Measurements from ENCODE around the gene ESYT2. TPM values are rescaled to one million over a fixed set of nuclear protein-coding genes. Genes with fewer than 3 reads are reported as not detected.

Gene ESYT2
- total RNA-seq, 4 donors from 2014 or later, result 68.3 to 95.8 (median 82.6) TPM

- no peak for DNase-seq (ENCODE audit: low spot score in 2 of 2)
- 65% methylated on average over 4 of the region's 5 CpGs for WGBS
- H3K4me3 ChIP-seq, result no peak overlapping the region
- peak overlapping the region; percentile 76 for H3K27ac ChIP-seq
- TF ChIP-seq EP300 (IDR thresholded peaks at IDR 0.05), result no peak
- no peak for TF ChIP-seq POLR2AphosphoS5 (IDR thresholded peaks at IDR 0.05)
- no peak for TF ChIP-seq CTCF (IDR thresholded peaks at IDR 0.05)
- no peak for TF ChIP-seq POLR2A (IDR thresholded peaks at IDR 0.05)
- H3K9me3 ChIP-seq, result no peaks in the 10 kb centered on the region
- H3K27me3 ChIP-seq, result no peaks in the 10 kb centered on the region
- H3K36me3 ChIP-seq, result peaks cover 7% of the 10 kb centered on the region
- H3K4me1 ChIP-seq, result peaks cover 56% of the 10 kb centered on the region
These were observed 17.4 kb downstream of the ESYT2 start for GRCh38 chr7:158811894-158812293.

- DNase-seq (ENCODE audit: low spot score in 2 of 2), result no peak
- H3K27ac ChIP-seq, result peak overlapping the region; percentile 76
- no peaks in the 10 kb centered on the region for H3K27me3 ChIP-seq
- no peak overlapping the region for H3K4me3 ChIP-seq
- peak in 2 of 3 donors; percentile 6 to 13 for TF ChIP-seq POLR2AphosphoS5 (IDR thresholded peaks at IDR 0.05)
- no peak for TF ChIP-seq EP300 (IDR thresholded peaks at IDR 0.05)
- WGBS, result 50% methylated on average over 8 of the region's 8 CpGs
- H3K4me1 ChIP-seq, result peaks cover 51% of the 10 kb centered on the region
- no peaks in the 10 kb centered on the region for H3K9me3 ChIP-seq
- H3K36me3 ChIP-seq, result peaks cover 7% of the 10 kb centered on the region
These were observed 17.8 kb downstream of the ESYT2 start for GRCh38 chr7:158811461-158811860.

GRCh38 chr7:158810846-158811245 lies 18.5 kb downstream of the ESYT2 start:
- Histone ChIP-seq H3K4me1 (peaks cover 45% of the 10 kb centered on the region), H3K27ac (peak overlapping the region; percentile 76), H3K4me3 (no peak overlapping the region), H3K36me3 (peaks cover 7% of the 10 kb centered on the region), H3K9me3 (no peaks in the 10 kb centered on the region), H3K27me3 (no peaks in the 10 kb centered on the region)
- DNase-seq (ENCODE audit: low spot score in 2 of 2), result no peak
- 87% methylated on average over 5 of the region's 5 CpGs for WGBS
- TF ChIP-seq EP300 (IDR thresholded peaks at IDR 0.05) (no peak), POLR2A (IDR thresholded peaks at IDR 0.05) (no peak), POLR2AphosphoS5 (IDR thresholded peaks at IDR 0.05) (no peak), CTCF (IDR thresholded peaks at IDR 0.05) (no peak)

- H3K27ac ChIP-seq, result no peak overlapping the region
- peaks cover 33% of the 10 kb centered on the region for H3K4me1 ChIP-seq
- 73% methylated on average over 1 of the region's 1 CpG for WGBS
- no peaks in the 10 kb centered on the region for H3K9me3 ChIP-seq
- DNase-seq (ENCODE audit: low spot score in 2 of 2), result no peak
- TF ChIP-seq EP300 (IDR thresholded peaks at IDR 0.05), result no peak
- TF ChIP-seq POLR2A (IDR thresholded peaks at IDR 0.05), result no peak
- TF ChIP-seq POLR2AphosphoS5 (IDR thresholded peaks at IDR 0.05), result no peak
- no peak for TF ChIP-seq CTCF (IDR thresholded peaks at IDR 0.05)
- no peaks in the 10 kb centered on the region for H3K27me3 ChIP-seq
- no peak overlapping the region for H3K4me3 ChIP-seq
- peaks cover 7% of the 10 kb centered on the region for H3K36me3 ChIP-seq
These were observed 19.7 kb downstream of the ESYT2 start for GRCh38 chr7:158809596-158809995.

GRCh38 chr7:158808126-158808525 lies 21.2 kb downstream of the ESYT2 start:
- H3K4me3 ChIP-seq, result no peak overlapping the region
- H3K36me3 ChIP-seq, result peaks cover 7% of the 10 kb centered on the region
- H3K27ac ChIP-seq, result no peak overlapping the region
- H3K4me1 ChIP-seq, result peaks cover 31% of the 10 kb centered on the region
- WGBS, result 99% methylated on average over 18 of the region's 18 CpGs
- H3K27me3 ChIP-seq, result no peaks in the 10 kb centered on the region
- no peak for DNase-seq (ENCODE audit: low spot score in 2 of 2)
- no peaks in the 10 kb centered on the region for H3K9me3 ChIP-seq
- TF ChIP-seq CTCF (IDR thresholded peaks at IDR 0.05) (no peak), EP300 (IDR thresholded peaks at IDR 0.05) (no peak), POLR2A (IDR thresholded peaks at IDR 0.05) (no peak), POLR2AphosphoS5 (IDR thresholded peaks at IDR 0.05) (no peak)

GRCh38 chr7:158805937-158806336 lies 23.4 kb downstream of the ESYT2 start:
- TF ChIP-seq CTCF (IDR thresholded peaks at IDR 0.05) (no peak), EP300 (IDR thresholded peaks at IDR 0.05) (no peak), POLR2AphosphoS5 (IDR thresholded peaks at IDR 0.05) (no peak), POLR2A (IDR thresholded peaks at IDR 0.05) (no peak)

More at GRCh38 chr7:158805937-158806336, 23.4 kb downstream of the ESYT2 start:
- DNase-seq (ENCODE audit: low spot score in 2 of 2), result no peak
- Histone ChIP-seq H3K27ac (no peak overlapping the region), H3K4me1 (peaks cover 23% of the 10 kb centered on the region), H3K9me3 (no peaks in the 10 kb centered on the region), H3K27me3 (no peaks in the 10 kb centered on the region), H3K4me3 (no peak overlapping the region), H3K36me3 (peaks cover 7% of the 10 kb centered on the region)
- WGBS, result 75% methylated on average over 21 of the region's 21 CpGs
